ENCODE results near the gene INPP4A.
"Not testable (repeated sequence)": the region's sequence is repeated elsewhere in the genome, so short reads cannot be mapped to it uniquely, and the experiment has no call there.

- not testable (repeated sequence) for TF ChIP-seq POLR2A, CTCF, EP300 (IDR thresholded peaks at IDR 0.05)
Measured at GRCh38 chr2:98594665-98595064, 150.0 kb downstream of the INPP4A start.

Data from upper lobe of left lung (tissue), 4 donors.